Fibroblast of lung (primary cell): ENCODE measurements around the gene SCARF1.
"Not testable (repeated sequence)": the region's sequence is repeated elsewhere in the genome, so short reads cannot be mapped to it uniquely, and the experiment has no call there.

ENCODE experiments used
- CTCF ChIP-seq, 2 donors: IDR thresholded peaks in 1 of 2; conservative IDR thresholded peaks in 1 of 2; 1 replicate in 1 of 2; 2 replicates in 1 of 2; pipeline ENCODE4 v1.5.1; 2011 to 2012; ENCODE audit warnings: low read length in 2 of 2, control low read depth in 1 of 2, inconsistent platforms in 1 of 2, low read depth in 1 of 2, mild to moderate bottlenecking in 1 of 2
- EZH2 ChIP-seq: IDR thresholded peaks from 2 replicates; pipeline ENCODE4 v1.5.1; 2012; ENCODE audit warnings: low read length, control low read depth, mild to moderate bottlenecking; ENCODE audit errors: missing control alignments

- TF ChIP-seq CTCF (conservative IDR thresholded peaks at IDR 0.05 in 1 of 2, IDR thresholded peaks at IDR 0.05 in 1 of 2; ENCODE audit: low read depth in 1 of 2, low read length in 2 of 2); EZH2: not testable (repeated sequence)
Observed at GRCh38 chr17:1688405-1688804, 42.9 kb upstream of the SCARF1 start.
